Cardiac muscle cell (in vitro differentiated cells and primary cell): ENCODE results near the gene SMAD2. TPM values are rescaled to one million over a fixed set of nuclear protein-coding genes. Genes with fewer than 3 reads are reported as not detected.

Experiments used
- DNase-seq, 2 donors: peaks; one replicate each; pipeline versions ENCODE4 v3.0.0 to v3.0.0-alpha.2; 2010 to 2017; ENCODE audit warnings: low read depth in 1 of 2, low spot score in 1 of 2
- H3K27ac ChIP-seq: fragments of 200-600 bp; sonication (generic); 2 replicates; pipeline ENCODE4 v1.5.1; 2016
- H3K27me3 ChIP-seq: fragments of 200-600 bp; sonication (generic); 2 replicates; pipeline ENCODE4 v1.6.0; 2016; ENCODE audit warnings: control low read depth
- H3K36me3 ChIP-seq: fragments of 200-600 bp; sonication (generic); 2 replicates; pipeline ENCODE4 v1.5.1; 2016; ENCODE audit warnings: control low read depth
- H3K4me1 ChIP-seq: fragments of 200-600 bp; sonication (generic); 2 replicates; pipeline ENCODE4 v1.8.1; 2017; ENCODE audit warnings: low read depth, mild to moderate bottlenecking, mixed run types
- H3K4me3 ChIP-seq: fragments of 200-600 bp; sonication (generic); 2 replicates; pipeline ENCODE4 v1.5.1; 2016; ENCODE audit warnings: mild to moderate bottlenecking
- H3K9me3 ChIP-seq: fragments of 200-600 bp; sonication (generic); 2 replicates; pipeline ENCODE4 v1.5.1; 2017; ENCODE audit warnings: low read depth, mild to moderate bottlenecking, control low read depth
- CTCF ChIP-seq: IDR thresholded peaks from 2 replicates; pipeline ENCODE4 v1.5.1; 2012; ENCODE audit warnings: low read depth, mild to moderate bottlenecking, low read length
- polyA plus RNA-seq: library from polyadenylated mRNA; unstranded; fragments of >200 nt; fragmentation: Nextera tagmentation; extraction: Ambion mirVana; gene quantifications from 2 replicates; pipeline ENCODE4 v1.2.1, GENCODE V29; 2016
- total RNA-seq: library from RNA; depleted of rRNA; stranded (reverse); fragments of >200 nt; gene quantifications from 2 replicates; pipeline ENCODE4 v1.2.3, GENCODE V29; 2016

The SMAD2 gene
- total and polyA plus RNA-seq, 2 experiments from 2014 or later, result 84.6 to 85.8 TPM

GRCh38 chr18:47912343-47912742 is 18.1 kb downstream of the SMAD2 start:
- no peak for TF ChIP-seq CTCF
- Histone ChIP-seq H3K36me3 (no peaks in the 10 kb centered on the region), H3K27me3 (no peaks in the 10 kb centered on the region), H3K9me3 (no peaks in the 10 kb centered on the region), H3K4me3 (no peak overlapping the region), H3K27ac (peak overlapping the region; percentile 9), H3K4me1 (peaks cover 25% of the 10 kb centered on the region)
- peak in 1 of 2 donors; percentile 40 for DNase-seq

- peak overlapping the region; percentile 9 for H3K27ac ChIP-seq
- H3K4me1 ChIP-seq, result peaks cover 22% of the 10 kb centered on the region
Observed at GRCh38 chr18:47911877-47912276, 18.6 kb downstream of the SMAD2 start.

GRCh38 chr18:47909484-47909883 is 21.0 kb downstream of the SMAD2 start:
- Histone ChIP-seq H3K4me1 (peaks cover 22% of the 10 kb centered on the region), H3K27me3 (no peaks in the 10 kb centered on the region), H3K36me3 (no peaks in the 10 kb centered on the region), H3K27ac (no peak overlapping the region), H3K4me3 (no peak overlapping the region), H3K9me3 (no peaks in the 10 kb centered on the region)
- TF ChIP-seq CTCF, result no peak
- DNase-seq, result no peak

More at GRCh38 chr18:47911877-47912276, 18.6 kb downstream of the SMAD2 start:
- no peak for DNase-seq
- H3K4me3 ChIP-seq, result no peak overlapping the region
- H3K9me3 ChIP-seq, result no peaks in the 10 kb centered on the region
- TF ChIP-seq CTCF, result no peak
- H3K27me3 ChIP-seq, result no peaks in the 10 kb centered on the region
- no peaks in the 10 kb centered on the region for H3K36me3 ChIP-seq

DNA sequence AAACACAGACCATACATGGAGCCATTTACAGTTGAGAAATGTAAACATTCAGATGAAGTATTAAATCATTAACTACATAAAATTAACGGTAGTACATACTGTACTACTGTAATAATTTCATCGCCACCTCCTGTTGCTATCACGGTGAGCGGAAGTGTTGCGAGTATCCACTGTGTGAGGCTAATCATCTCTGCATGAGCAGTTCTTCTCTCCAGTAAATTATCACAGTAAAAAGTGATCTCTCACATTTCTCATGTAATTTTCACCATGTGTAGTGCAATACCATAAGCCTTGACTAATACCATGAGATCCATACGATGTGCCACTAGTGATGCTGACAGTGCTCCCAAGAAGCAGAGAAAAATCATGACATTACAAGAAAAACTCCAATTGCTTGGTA is 21.9 kb downstream of the SMAD2 start:
- no peak for TF ChIP-seq CTCF
- H3K4me3 ChIP-seq, result no peak overlapping the region
- no peak overlapping the region for H3K27ac ChIP-seq
- no peak for DNase-seq
- H3K36me3 ChIP-seq, result no peaks in the 10 kb centered on the region
- peaks cover 16% of the 10 kb centered on the region for H3K4me1 ChIP-seq
- H3K27me3 ChIP-seq, result no peaks in the 10 kb centered on the region
- H3K9me3 ChIP-seq, result no peaks in the 10 kb centered on the region

DNA sequence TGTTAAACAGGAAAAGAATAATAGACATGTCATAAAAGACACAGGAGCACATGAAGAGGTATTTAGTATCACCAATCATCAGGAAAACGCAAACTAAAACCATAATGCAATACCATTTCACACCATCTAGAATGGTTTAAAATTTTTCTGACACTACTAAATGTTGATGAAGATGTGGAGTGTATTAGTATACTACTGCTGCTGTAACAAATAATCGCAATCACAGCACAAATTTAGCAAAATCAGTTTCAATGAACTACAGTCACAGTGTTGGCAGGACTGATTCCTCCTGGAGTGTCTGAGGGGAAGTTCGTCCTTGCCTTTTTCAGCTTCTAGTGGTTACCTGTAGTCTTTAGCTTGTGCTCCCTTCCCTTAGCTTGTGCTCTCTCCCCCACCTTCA is 24.1 kb downstream of the SMAD2 start:
- Histone ChIP-seq H3K36me3 (no peaks in the 10 kb centered on the region), H3K27me3 (no peaks in the 10 kb centered on the region), H3K4me3 (no peak overlapping the region), H3K9me3 (no peaks in the 10 kb centered on the region), H3K27ac (no peak overlapping the region), H3K4me1 (no peaks in the 10 kb centered on the region)
- no peak for DNase-seq
- no peak for TF ChIP-seq CTCF

DNA sequence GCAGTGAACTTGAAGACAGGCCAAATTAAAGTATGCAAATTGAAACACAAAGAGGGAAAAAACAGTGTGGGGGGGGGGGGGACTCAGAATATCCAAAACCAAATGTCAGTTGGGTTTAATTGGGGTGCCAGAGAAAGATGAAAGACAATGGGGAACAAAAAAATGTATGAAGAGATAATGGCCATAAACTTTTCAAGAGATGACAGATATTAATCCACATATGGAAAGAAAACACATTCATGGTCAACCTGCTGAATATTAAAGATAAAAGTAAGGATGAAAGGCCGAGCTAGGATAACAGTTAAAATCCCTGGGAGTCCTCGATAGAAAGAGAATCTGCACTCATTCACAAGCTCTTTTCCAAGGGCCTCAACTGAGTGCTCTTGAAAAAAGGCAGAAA is 26.6 kb downstream of the SMAD2 start:
- peaks cover 8% of the 10 kb centered on the region for H3K4me1 ChIP-seq
- no peak overlapping the region for H3K4me3 ChIP-seq

More for the DNA sequence above, 26.6 kb downstream of the SMAD2 start:
- no peak for TF ChIP-seq CTCF
- Histone ChIP-seq H3K36me3 (no peaks in the 10 kb centered on the region), H3K9me3 (no peaks in the 10 kb centered on the region), H3K27me3 (no peaks in the 10 kb centered on the region), H3K27ac (no peak overlapping the region)
- DNase-seq, result no peak
